Dermis microvascular lymphatic vessel endothelial cell (primary cell): ENCODE measurements around the gene CNDP1. TPM values are rescaled to one million over a fixed set of nuclear protein-coding genes. Genes with fewer than 3 reads are reported as not detected.

Experiments
- DNase-seq, 2 donors: peaks; one replicate each; pipeline versions ENCODE4 v3.0.0 to v3.0.0-alpha.2; 2010; ENCODE audit warnings: low read depth in 2 of 2
- total RNA-seq: library from RNA; depleted of rRNA; stranded (reverse); fragments of >200 nt; gene quantifications from 2 replicates; pipeline ENCODE4 v1.2.1, GENCODE V29; 2014

The CNDP1 gene
- total RNA-seq, 1 donor from 2014 or later, result not detected

- peak in 1 of 2 donors; percentile 28 for DNase-seq
Observed at GRCh38 chr18:74623047-74623816, 88.9 kb downstream of the CNDP1 start.

GRCh38 chr18:74624466-74624865, 90.2 kb downstream of the CNDP1 start:
- DNase-seq, result no peak

GRCh38 chr18:74625157-74625556, 90.9 kb downstream of the CNDP1 start:
- DNase-seq, result no peak

GRCh38 chr18:74626049-74626874, 92.0 kb downstream of the CNDP1 start:
- DNase-seq, result no peak

- no peak for DNase-seq
Observed at GRCh38 chr18:74630804-74631203, 96.5 kb downstream of the CNDP1 start.

- DNase-seq, result no peak
Observed at GRCh38 chr18:74631212-74631611, 96.9 kb downstream of the CNDP1 start.

- DNase-seq, result peak in 1 of 2 donors; percentile 47
Observed at GRCh38 chr18:74631623-74632350, 97.5 kb downstream of the CNDP1 start.

GRCh38 chr18:74632351-74632679, 98.0 kb downstream of the CNDP1 start:
- no peak for DNase-seq

GRCh38 chr18:74632856-74633255, 98.6 kb downstream of the CNDP1 start:
- DNase-seq, result no peak

GRCh38 chr18:74633652-74634352, 99.5 kb downstream of the CNDP1 start:
- DNase-seq, result no peak

GRCh38 chr18:74635224-74635975, 101.1 kb downstream of the CNDP1 start:
- DNase-seq, result no peak

Other genes starting within 250 kb of the CNDP1 start
- 32.3 and 34.0 TPM in 2 replicates for gene CYB5A, start 242.5 kb upstream of the CNDP1 start, total RNA-seq
- gene C18orf63, start 218.7 kb upstream of the CNDP1 start, total RNA-seq, result not detected in 2 replicates
- gene DIPK1C, start 77.2 kb upstream of the CNDP1 start, total RNA-seq, result not detected in 2 replicates
- 50.3 and 76.9 TPM in 2 replicates for gene CNDP2, start 38.1 kb upstream of the CNDP1 start, total RNA-seq
- gene ZNF407, start 63.4 kb downstream of the CNDP1 start, total RNA-seq, result 11.4 and 14.7 TPM in 2 replicates